Neural cell (in vitro differentiated cells): ENCODE measurements around the gene SLC5A4. TPM values are rescaled to one million over a fixed set of nuclear protein-coding genes. Genes with fewer than 3 reads are reported as not detected.

Experiments used
- H2AFZ ChIP-seq: fragments of 200-600, 300-800 bp; sonication (generic), shearing (Covaris generic); 2 replicates; pipeline ENCODE4 v1.6.0; 2014; ENCODE audit warnings: low read depth, mild to moderate bottlenecking, antibody characterized with exemption, low read length, moderate library complexity
- H3F3A ChIP-seq: fragments of 200-600 bp; shearing (Covaris generic); 2 replicates; pipeline ENCODE4 v1.6.1; 2016; ENCODE audit warnings: mild to moderate bottlenecking, moderate library complexity, mixed read lengths, antibody characterized with exemption, low read length; ENCODE audit not compliant: insufficient read depth, poor library complexity, severe bottlenecking
- H3K27ac ChIP-seq: fragments of 200-600, 300-800 bp; sonication (generic), shearing (Covaris generic); 2 replicates; pipeline ENCODE4 v1.5.1; 2014; ENCODE audit warnings: mild to moderate bottlenecking, low read length, moderate library complexity
- H3K27me3 ChIP-seq: fragments of 300-800, 200-600 bp; sonication (generic), shearing (Covaris generic); 2 replicates; pipeline ENCODE4 v1.6.0; 2014; ENCODE audit warnings: mild to moderate bottlenecking, low read depth, low read length, moderate library complexity; ENCODE audit not compliant: insufficient read depth
- H3K36me3 ChIP-seq: fragments of 300-800, 200-600 bp; sonication (generic), shearing (Covaris generic); 2 replicates; pipeline ENCODE4 v1.5.1; 2014; ENCODE audit warnings: mild to moderate bottlenecking, antibody characterized with exemption, low read length, moderate library complexity; ENCODE audit not compliant: insufficient read depth
- H3K4me2 ChIP-seq: fragments of 300-800, 200-600 bp; sonication (generic), shearing (Covaris generic); 2 replicates; pipeline ENCODE4 v1.6.0; 2014; ENCODE audit warnings: mild to moderate bottlenecking, low read length
- H3K4me3 ChIP-seq: fragments of 300-800, 200-600 bp; sonication (generic), shearing (Covaris generic); 2 replicates; pipeline ENCODE4 v1.5.1; 2014; ENCODE audit warnings: mild to moderate bottlenecking, low read length, moderate library complexity
- H3K79me2 ChIP-seq: fragments of 200-600 bp; shearing (Covaris generic); replicated peaks from 2 replicates; pipeline ENCODE4 v1.6.0; 2014; ENCODE audit warnings: mild to moderate bottlenecking, low read length, moderate library complexity; ENCODE audit not compliant: insufficient read depth
- H3K9ac ChIP-seq: fragments of 300-800, 200-600 bp; sonication (generic), shearing (Covaris generic); 2 replicates; pipeline ENCODE4 v1.6.1; 2016; ENCODE audit warnings: mild to moderate bottlenecking, low read length, mixed read lengths
- H3K9me2 ChIP-seq: fragments of 200-600 bp; shearing (Covaris generic); 2 replicates; pipeline ENCODE4 v1.6.1; 2016; ENCODE audit warnings: mild to moderate bottlenecking, low read length, mixed read lengths; ENCODE audit not compliant: insufficient read depth
- H3K9me3 ChIP-seq: fragments of 200-600, 300-800 bp; sonication (generic), shearing (Covaris generic); 2 replicates; pipeline ENCODE4 v1.6.1; 2016; ENCODE audit warnings: mild to moderate bottlenecking, mixed run types, low read length, moderate library complexity, mixed read lengths
- H4K20me1 ChIP-seq: fragments of 200-600 bp; shearing (Covaris generic); 2 replicates; pipeline ENCODE4 v1.6.1; 2016; ENCODE audit warnings: mild to moderate bottlenecking, mixed run types; ENCODE audit not compliant: insufficient read depth
- CTCF ChIP-seq: fragments of 450-650 bp; IDR thresholded peaks from 2 replicates; pipeline ENCODE4 v1.5.1; 2014; ENCODE audit warnings: antibody characterized with exemption, mild to moderate bottlenecking, moderate library complexity; ENCODE audit not compliant: poor library complexity, severe bottlenecking
- EP300 ChIP-seq: fragments of 450-650 bp; conservative IDR thresholded peaks from 2 replicates; pipeline ENCODE4 v1.6.1; 2014; ENCODE audit warnings: antibody characterized with exemption, mild to moderate bottlenecking, moderate library complexity; ENCODE audit not compliant: poor library complexity, severe bottlenecking
- EZH2 ChIP-seq: fragments of 200-600, 300-800 bp; shearing (Covaris generic), sonication (generic); IDR thresholded peaks from 2 replicates; pipeline ENCODE4 v1.6.1; 2014; ENCODE audit warnings: antibody characterized with exemption, low read length, borderline replicate concordance, mild to moderate bottlenecking; ENCODE audit not compliant: insufficient read depth, poor library complexity, severe bottlenecking
- MXI1 ChIP-seq: fragments of 450-650 bp; conservative IDR thresholded peaks from 2 replicates; pipeline ENCODE4 v1.6.1; 2014; ENCODE audit warnings: antibody characterized with exemption, mild to moderate bottlenecking; ENCODE audit not compliant: poor library complexity, severe bottlenecking
- POLR2AphosphoS5 ChIP-seq: IDR thresholded peaks from 2 replicates; pipeline ENCODE4 v1.6.1; 2012
- RAD21 ChIP-seq: fragments of 450-650 bp; conservative IDR thresholded peaks from 2 replicates; pipeline ENCODE4 v1.6.1; 2014; ENCODE audit warnings: antibody characterized with exemption, mild to moderate bottlenecking, moderate library complexity
- SMC3 ChIP-seq: fragments of 450-650 bp; conservative IDR thresholded peaks from 2 replicates; pipeline ENCODE4 v1.6.1; 2014; ENCODE audit warnings: antibody characterized with exemption, mild to moderate bottlenecking, moderate library complexity; ENCODE audit not compliant: poor library complexity
- TAF1 ChIP-seq: IDR thresholded peaks from 2 replicates; pipeline ENCODE4 v1.6.1; 2012; ENCODE audit warnings: low read depth
- polyA plus RNA-seq: library from polyadenylated mRNA; depleted of rRNA; stranded (reverse); fragments of >200 nt; gene quantifications from 2 replicates; pipeline ENCODE4 v1.2.3, GENCODE V29; 2014
- TF ChIP-seq, protein P1 (sequence below): IDR thresholded peaks from 2 replicates; pipeline ENCODE4 v1.6.1; 2012; ENCODE audit warnings: borderline replicate concordance

Gene SLC5A4
- polyA plus RNA-seq, 1 donor from 2014 or later = not detected

- H3K4me3 ChIP-seq = peak overlapping the region; percentile 81
- H3K79me2 ChIP-seq = no peaks in the 10 kb centered on the region
- H3K27me3 ChIP-seq = peaks cover 27% of the 10 kb centered on the region
- peak; percentile 31 for TF ChIP-seq POLR2AphosphoS5
- no peak for TF ChIP-seq EZH2
- peak; percentile 26 for TF ChIP-seq SMC3
- TF ChIP-seq MXI1 = peak; percentile 91
- peak; percentile 63 for TF ChIP-seq CTCF
- TF ChIP-seq EP300 = peak; percentile 49
- no peak for TF ChIP-seq RAD21
- TF ChIP-seq, protein P1, sequence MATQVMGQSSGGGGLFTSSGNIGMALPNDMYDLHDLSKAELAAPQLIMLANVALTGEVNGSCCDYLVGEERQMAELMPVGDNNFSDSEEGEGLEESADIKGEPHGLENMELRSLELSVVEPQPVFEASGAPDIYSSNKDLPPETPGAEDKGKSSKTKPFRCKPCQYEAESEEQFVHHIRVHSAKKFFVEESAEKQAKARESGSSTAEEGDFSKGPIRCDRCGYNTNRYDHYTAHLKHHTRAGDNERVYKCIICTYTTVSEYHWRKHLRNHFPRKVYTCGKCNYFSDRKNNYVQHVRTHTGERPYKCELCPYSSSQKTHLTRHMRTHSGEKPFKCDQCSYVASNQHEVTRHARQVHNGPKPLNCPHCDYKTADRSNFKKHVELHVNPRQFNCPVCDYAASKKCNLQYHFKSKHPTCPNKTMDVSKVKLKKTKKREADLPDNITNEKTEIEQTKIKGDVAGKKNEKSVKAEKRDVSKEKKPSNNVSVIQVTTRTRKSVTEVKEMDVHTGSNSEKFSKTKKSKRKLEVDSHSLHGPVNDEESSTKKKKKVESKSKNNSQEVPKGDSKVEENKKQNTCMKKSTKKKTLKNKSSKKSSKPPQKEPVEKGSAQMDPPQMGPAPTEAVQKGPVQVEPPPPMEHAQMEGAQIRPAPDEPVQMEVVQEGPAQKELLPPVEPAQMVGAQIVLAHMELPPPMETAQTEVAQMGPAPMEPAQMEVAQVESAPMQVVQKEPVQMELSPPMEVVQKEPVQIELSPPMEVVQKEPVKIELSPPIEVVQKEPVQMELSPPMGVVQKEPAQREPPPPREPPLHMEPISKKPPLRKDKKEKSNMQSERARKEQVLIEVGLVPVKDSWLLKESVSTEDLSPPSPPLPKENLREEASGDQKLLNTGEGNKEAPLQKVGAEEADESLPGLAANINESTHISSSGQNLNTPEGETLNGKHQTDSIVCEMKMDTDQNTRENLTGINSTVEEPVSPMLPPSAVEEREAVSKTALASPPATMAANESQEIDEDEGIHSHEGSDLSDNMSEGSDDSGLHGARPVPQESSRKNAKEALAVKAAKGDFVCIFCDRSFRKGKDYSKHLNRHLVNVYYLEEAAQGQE = peak; percentile 47
- no peak for TF ChIP-seq TAF1
- H3K36me3 ChIP-seq = no peaks in the 10 kb centered on the region
- H2AFZ ChIP-seq = peak overlapping the region; percentile 63
- H3K4me2 ChIP-seq = peak overlapping the region; percentile 75
- H3F3A ChIP-seq = peaks cover 6% of the 10 kb centered on the region
- peak overlapping the region; percentile 84 for H3K9ac ChIP-seq
- H3K9me2 ChIP-seq = no peaks in the 10 kb centered on the region
- H3K27ac ChIP-seq = peak overlapping the region; percentile 92
- no peaks in the 10 kb centered on the region for H4K20me1 ChIP-seq
- no peaks in the 10 kb centered on the region for H3K9me3 ChIP-seq
These were observed 50.9 kb downstream of the SLC5A4 start for GRCh38 chr22:32204040-32204855.

- H3K27ac ChIP-seq = peak overlapping the region; percentile 92
- H2AFZ ChIP-seq = peak overlapping the region; percentile 63
- H3K4me2 ChIP-seq = peak overlapping the region; percentile 75
- no peaks in the 10 kb centered on the region for H3K79me2 ChIP-seq
- no peaks in the 10 kb centered on the region for H3K9me2 ChIP-seq
- no peaks in the 10 kb centered on the region for H4K20me1 ChIP-seq
- no peaks in the 10 kb centered on the region for H3K9me3 ChIP-seq
- no peaks in the 10 kb centered on the region for H3K36me3 ChIP-seq
- H3K27me3 ChIP-seq = peaks cover 27% of the 10 kb centered on the region
- TF ChIP-seq CTCF = no peak
- TF ChIP-seq MXI1 = no peak
- no peak for TF ChIP-seq POLR2AphosphoS5
- TF ChIP-seq TAF1 = no peak
- no peak for TF ChIP-seq RAD21
- no peak for TF ChIP-seq EP300
- no peak for TF ChIP-seq SMC3
- TF ChIP-seq, protein P1 = no peak
- H3F3A ChIP-seq = peaks cover 6% of the 10 kb centered on the region
- peak overlapping the region; percentile 84 for H3K9ac ChIP-seq
- H3K4me3 ChIP-seq = peak overlapping the region; percentile 81
These were observed 51.7 kb downstream of the SLC5A4 start for GRCh38 chr22:32203181-32204039.
